Activated CD8-positive, alpha-beta T cell treated with anti-CD3 and anti-CD28 coated beads, Interleukin-2, amount 10 ng/mL, durations not matched to agents 7 days and 5 days (primary cell): ENCODE results near the gene TMEM169. TPM values are rescaled to one million over a fixed set of nuclear protein-coding genes. Genes with fewer than 3 reads are reported as not detected.

Experiments
- ATAC-seq: fragments of 150-1000 bp; cut with Tn5 transposase; one replicate; pipeline ENCODE4 v1.10.0; 2021; ENCODE audit warnings: moderate library complexity
- CTCF ChIA-PET: fragments of 350-600 bp; sonication (Branson Sonifier 250); formaldehyde crosslinking; loops from one replicate; lab custom pipeline; 2021; ENCODE audit warnings: antibody characterized with exemption; lab: Charles Lee
- POLR2A ChIA-PET: fragments of 350-600 bp; sonication (Branson Sonifier 250); formaldehyde crosslinking; loops from one replicate; lab custom pipeline; 2021; ENCODE audit warnings: antibody characterized with exemption; lab: Charles Lee
- DNase-seq: peaks from one replicate; pipeline ENCODE4 v3.0.0-alpha.2; 2020
- H3K27ac Mint-ChIP-seq: one replicate; pipeline ENCODE4 v1.8.0; 2021; ENCODE audit warnings: mild to moderate bottlenecking, mixed read lengths
- H3K27me3 Mint-ChIP-seq: one replicate; pipeline ENCODE4 v1.8.0; 2021; ENCODE audit warnings: low read depth, mixed read lengths
- H3K36me3 Mint-ChIP-seq: one replicate; pipeline ENCODE4 v1.8.0; 2021; ENCODE audit warnings: low read depth, mixed read lengths
- H3K4me1 Mint-ChIP-seq: one replicate; pipeline ENCODE4 v1.8.0; 2021; ENCODE audit warnings: low read depth, mixed read lengths
- H3K4me3 Mint-ChIP-seq: one replicate; pipeline ENCODE4 v1.8.0; 2021; ENCODE audit warnings: mild to moderate bottlenecking, mixed read lengths
- H3K9me3 Mint-ChIP-seq: one replicate; pipeline ENCODE4 v1.8.0; 2022; ENCODE audit warnings: mixed read lengths; ENCODE audit not compliant: insufficient read depth
- total RNA-seq, 2 experiments: library from RNA; stranded (reverse); gene quantifications; one replicate each; pipeline ENCODE4 v1.2.3, GENCODE V29; 2021

TMEM169 gene
- total RNA-seq, 2 experiments from 2014 or later, result 1.2 to 1.4 TPM

DNA sequence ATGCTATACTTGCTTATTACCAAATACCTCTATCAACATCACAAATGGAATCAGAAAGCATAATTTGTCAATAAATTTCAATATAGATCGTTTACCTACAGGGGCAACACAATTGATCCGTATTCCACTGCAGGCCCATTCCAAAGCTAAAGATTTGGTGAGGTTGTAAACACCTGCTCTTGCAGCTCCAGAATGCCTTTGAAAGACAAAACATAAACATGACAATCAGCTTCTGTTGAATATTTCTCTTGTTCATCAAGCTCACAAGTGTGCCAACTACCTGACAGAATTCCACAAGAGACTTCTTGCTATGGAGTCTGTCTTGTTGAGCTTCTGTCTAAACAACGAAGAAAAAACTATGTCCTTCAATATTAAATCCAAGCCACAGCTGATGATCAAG, 30.4 kb upstream of the TMEM169 start:
- no peak for ATAC-seq
- Mint-ChIP-seq H3K36me3 (peaks cover 17% of the 10 kb centered on the region), H3K4me3 (no peak overlapping the region), H3K27me3 (no peaks in the 10 kb centered on the region), H3K4me1 (peaks cover 3% of the 10 kb centered on the region), H3K9me3 (no peaks in the 10 kb centered on the region), H3K27ac (no peak overlapping the region)
- ChIA-PET CTCF (interaction anchor here (0.9 to 2.4 kb wide), 6 partner anchors 14 to 59 kb away, joined by 3 to 8 read pairs (median 3); no protein-coding TSS in a partner anchor), POLR2A (no interaction called here)
- no peak for DNase-seq

DNA sequence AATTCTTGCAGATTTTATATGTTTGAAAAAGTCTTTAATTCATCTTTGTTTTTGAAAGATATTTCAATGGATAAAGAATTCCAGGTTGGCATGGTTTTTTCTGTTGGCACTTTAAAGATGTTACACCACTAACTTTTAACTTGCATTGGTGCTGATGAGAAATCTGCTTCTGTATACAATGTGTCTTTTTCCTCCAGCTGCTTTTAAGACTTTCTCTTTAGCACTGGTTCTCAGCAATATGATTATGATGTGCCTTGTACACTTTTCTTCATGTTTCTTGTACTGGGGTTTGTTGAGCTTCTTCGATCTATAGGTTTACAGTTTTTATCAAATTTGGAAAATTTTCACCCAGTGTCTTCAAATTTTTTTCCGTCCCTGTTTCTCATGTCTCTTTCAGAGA, 29.3 kb upstream of the TMEM169 start:
- peaks cover 11% of the 10 kb centered on the region for H3K4me1 Mint-ChIP-seq
- no peaks in the 10 kb centered on the region for H3K9me3 Mint-ChIP-seq
- ChIA-PET CTCF (interaction anchor here (0.7 to 2.4 kb wide), 4 partner anchors 18 to 58 kb away, joined by 3 to 8 read pairs (median 4); no protein-coding TSS in a partner anchor), POLR2A (no interaction called here)
- ATAC-seq, result no peak
- H3K36me3 Mint-ChIP-seq, result peaks cover 17% of the 10 kb centered on the region
- no peak overlapping the region for H3K4me3 Mint-ChIP-seq
- H3K27ac Mint-ChIP-seq, result no peak overlapping the region
- no peaks in the 10 kb centered on the region for H3K27me3 Mint-ChIP-seq
- no peak for DNase-seq

DNA sequence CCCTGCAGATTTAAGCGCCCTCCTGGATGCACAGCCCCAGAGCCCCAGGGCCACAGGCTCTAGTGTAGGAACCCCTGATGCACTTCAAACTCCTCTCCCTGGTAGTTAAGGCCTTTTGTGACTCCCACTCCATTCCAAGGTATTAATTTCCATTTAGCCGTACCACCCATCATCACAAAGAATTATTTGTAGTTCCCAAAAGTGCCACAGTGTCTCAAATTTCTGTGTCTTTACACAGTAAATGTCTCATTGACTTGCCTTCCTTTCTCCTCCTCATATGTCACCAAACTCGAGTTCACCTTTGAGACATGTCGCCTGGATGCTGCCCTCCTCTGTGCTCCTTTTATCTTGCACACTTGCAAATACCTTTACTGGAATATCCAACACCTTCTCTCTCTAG, 26.0 kb upstream of the TMEM169 start:
- H3K36me3 Mint-ChIP-seq, result peaks cover 25% of the 10 kb centered on the region
- ChIA-PET POLR2A (no interaction called here), CTCF (interaction anchor here (6.7 kb wide), 1 partner anchor 22 kb away, joined by 52 read pairs; no protein-coding TSS in a partner anchor)

DNA sequence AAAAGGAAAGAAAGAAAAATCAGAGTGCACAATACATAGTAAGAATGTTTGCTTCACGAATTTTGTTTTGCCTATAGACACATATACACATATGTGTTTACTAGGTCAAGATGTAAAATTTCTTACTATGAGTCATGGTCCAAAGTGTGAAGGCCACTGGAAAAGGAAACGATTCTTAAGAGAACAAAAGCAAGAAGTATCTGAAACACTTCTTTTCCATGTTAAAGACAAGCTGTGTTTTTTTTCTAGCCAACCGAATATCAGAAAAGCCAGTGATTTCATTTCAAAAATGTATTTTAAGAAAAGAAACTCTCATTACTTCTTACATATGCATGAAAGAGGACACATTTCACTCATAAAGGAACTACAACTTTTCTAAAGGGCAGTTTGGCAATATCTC, 25.0 kb upstream of the TMEM169 start:
- H3K4me3 Mint-ChIP-seq, result no peak overlapping the region
- ATAC-seq, result no peak
- H3K9me3 Mint-ChIP-seq, result no peaks in the 10 kb centered on the region
- H3K4me1 Mint-ChIP-seq, result peaks cover 32% of the 10 kb centered on the region
- peaks cover 29% of the 10 kb centered on the region for H3K36me3 Mint-ChIP-seq
- POLR2A ChIA-PET, result no interaction called here
- H3K27ac Mint-ChIP-seq, result peak overlapping the region; percentile 97
- CTCF ChIA-PET, result interaction anchor here (0.9 to 6.7 kb wide), 4 partner anchors 12 to 54 kb away, joined by 3 to 52 read pairs (median 36); partner anchors contain the start of genes PECR and TMEM169
- H3K27me3 Mint-ChIP-seq, result no peaks in the 10 kb centered on the region
- DNase-seq, result no peak

More for the DNA sequence above, 26.0 kb upstream of the TMEM169 start:
- no peak for DNase-seq
- H3K4me3 Mint-ChIP-seq, result no peak overlapping the region
- peak overlapping the region; percentile 0 for H3K27ac Mint-ChIP-seq
- H3K4me1 Mint-ChIP-seq, result peaks cover 32% of the 10 kb centered on the region
- no peaks in the 10 kb centered on the region for H3K27me3 Mint-ChIP-seq
- ATAC-seq, result no peak
- H3K9me3 Mint-ChIP-seq, result no peaks in the 10 kb centered on the region

DNA sequence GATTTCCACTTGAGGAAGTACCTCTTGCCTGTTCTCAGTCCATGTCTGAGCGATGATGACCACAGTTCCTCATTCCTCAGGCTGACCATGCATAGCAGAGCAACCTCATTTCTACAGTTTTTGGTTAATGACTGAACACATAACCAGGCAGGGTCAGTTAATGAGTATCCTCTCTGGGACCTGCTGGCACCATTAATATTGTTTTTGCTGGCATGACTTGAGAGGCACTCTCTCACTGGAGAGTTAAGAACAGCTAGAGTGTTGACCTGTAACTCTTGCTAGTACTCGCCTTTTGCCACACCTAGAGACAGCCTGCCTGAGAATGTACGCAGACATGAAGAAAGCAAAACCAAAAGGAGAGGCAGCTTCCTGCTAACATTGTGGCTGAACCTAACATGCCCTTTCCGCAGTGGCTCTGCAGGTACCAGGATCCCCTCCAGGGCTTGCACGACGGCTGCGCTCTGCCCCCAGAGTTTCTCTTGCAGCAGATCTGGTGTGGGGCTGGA, 24.0 kb upstream of the TMEM169 start:
- peak; percentile 82 for DNase-seq
- Mint-ChIP-seq H3K36me3 (peaks cover 35% of the 10 kb centered on the region), H3K9me3 (no peaks in the 10 kb centered on the region), H3K27ac (peak overlapping the region; percentile 97), H3K4me3 (peak overlapping the region; percentile 78), H3K4me1 (peaks cover 32% of the 10 kb centered on the region), H3K27me3 (no peaks in the 10 kb centered on the region)
- peak; percentile 98 for ATAC-seq
- CTCF ChIA-PET, result interaction anchor here (0.6 to 6.7 kb wide), 15 partner anchors 12 to 107 kb away, joined by 3 to 52 read pairs (median 7); partner anchors contain the start of genes PECR and TMEM169
- POLR2A ChIA-PET, result interaction anchor here (0.6 to 1.8 kb wide), 5 partner anchors 18 to 97 kb away, joined by 3 to 12 read pairs (median 3); partner anchors contain the start of gene XRCC5

DNA sequence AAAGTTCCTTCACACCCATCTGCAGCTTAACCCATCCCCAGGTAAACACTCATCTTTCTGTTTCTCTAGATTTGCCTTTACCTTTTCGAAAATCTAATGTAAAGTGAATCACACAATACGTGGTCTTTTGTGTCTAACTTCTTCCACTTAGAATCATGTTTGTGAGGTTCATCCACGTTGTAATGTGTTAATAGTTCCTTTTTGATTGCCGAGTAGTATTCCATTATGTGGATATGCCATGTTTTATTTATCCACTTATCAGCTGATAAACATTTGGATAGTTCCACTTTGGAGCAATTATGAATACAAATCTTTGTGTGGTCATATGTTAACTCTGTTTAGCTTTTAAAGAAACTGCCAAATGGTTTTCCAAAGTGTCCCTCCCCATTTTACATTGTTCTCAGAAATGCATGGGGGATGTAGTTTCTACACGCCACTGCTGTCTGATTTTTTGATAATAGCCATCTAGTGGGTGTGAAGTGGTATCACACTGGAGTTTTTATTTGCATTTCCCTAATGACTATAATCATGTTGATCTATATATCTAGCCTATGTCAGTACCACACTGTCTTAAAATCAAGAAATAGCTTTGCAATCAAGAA, 22.4 kb upstream of the TMEM169 start:
- POLR2A ChIA-PET, result interaction anchor here (0.5 to 1.8 kb wide), 3 partner anchors 49 to 162 kb away, joined by 3 to 12 read pairs (median 3); partner anchors contain the start of gene XRCC5
- H3K4me1 Mint-ChIP-seq, result peaks cover 32% of the 10 kb centered on the region
- no peak for DNase-seq
- H3K36me3 Mint-ChIP-seq, result peaks cover 35% of the 10 kb centered on the region
- CTCF ChIA-PET, result interaction anchor here (0.7 to 6.7 kb wide), 22 partner anchors 11 to 140 kb away, joined by 3 to 52 read pairs (median 4); partner anchors contain the start of genes PECR, TMEM169 and XRCC5
- H3K9me3 Mint-ChIP-seq, result no peaks in the 10 kb centered on the region
- H3K4me3 Mint-ChIP-seq, result no peak overlapping the region
- H3K27ac Mint-ChIP-seq, result peak overlapping the region; percentile 6
- H3K27me3 Mint-ChIP-seq, result no peaks in the 10 kb centered on the region
- ATAC-seq, result no peak

DNA sequence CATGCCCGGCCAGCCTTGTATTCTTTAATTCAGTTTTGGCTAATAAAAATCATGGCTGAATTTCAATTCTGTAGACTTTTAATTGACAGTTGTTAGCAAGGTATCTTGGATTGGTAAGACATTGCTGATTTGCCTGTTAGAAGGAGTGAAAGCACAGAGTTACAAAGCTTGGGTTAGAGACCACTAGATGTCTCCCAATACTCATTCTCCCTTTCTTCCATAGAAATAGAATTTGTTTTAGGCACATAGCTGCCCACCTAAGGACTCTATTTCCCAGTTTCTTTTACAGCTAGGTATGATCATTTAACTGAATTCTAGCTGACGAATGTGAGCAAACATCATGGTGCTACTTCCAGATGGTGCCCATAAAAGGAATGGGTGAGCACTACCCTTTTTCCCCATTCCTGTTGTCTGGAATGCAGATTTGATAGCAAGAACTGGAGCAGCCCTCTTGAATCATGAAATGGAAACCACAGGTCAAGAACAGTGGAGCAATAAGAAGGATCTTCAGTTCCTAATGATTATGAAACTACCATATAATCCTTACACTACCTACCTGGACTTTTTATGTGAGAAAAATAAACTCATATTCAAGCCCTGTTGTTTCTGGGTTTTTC, 17.6 kb upstream of the TMEM169 start:
- Mint-ChIP-seq H3K9me3 (no peaks in the 10 kb centered on the region), H3K27me3 (no peaks in the 10 kb centered on the region), H3K4me1 (peaks cover 9% of the 10 kb centered on the region), H3K4me3 (no peak overlapping the region), H3K36me3 (peaks cover 29% of the 10 kb centered on the region), H3K27ac (no peak overlapping the region)
- ChIA-PET CTCF (interaction anchor here (0.8 kb wide), 1 partner anchor 50 kb away, joined by 4 read pairs; no protein-coding TSS in a partner anchor), POLR2A (no interaction called here)
- ATAC-seq (no peak), DNase-seq (no peak)

DNA sequence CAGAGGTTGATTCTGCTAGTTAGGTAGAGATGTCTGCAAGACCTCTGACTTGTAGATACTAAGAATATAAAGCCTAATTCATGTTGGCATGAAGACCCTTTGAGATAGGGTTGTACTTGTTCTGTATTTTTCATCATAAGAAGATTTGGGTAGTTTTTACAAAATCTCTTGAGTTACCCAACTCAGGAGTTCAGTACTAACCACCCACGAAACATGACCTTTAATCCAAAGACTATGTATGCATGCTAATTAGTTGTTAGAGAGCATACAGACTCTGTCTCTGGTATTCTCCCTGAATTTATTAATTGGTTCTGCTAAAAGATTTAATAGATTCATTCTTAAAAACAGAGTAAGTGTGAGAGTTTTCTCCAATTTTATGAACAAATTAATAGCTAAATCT, 17.1 kb upstream of the TMEM169 start:
- Mint-ChIP-seq H3K9me3 (no peaks in the 10 kb centered on the region), H3K4me1 (peaks cover 5% of the 10 kb centered on the region), H3K36me3 (peaks cover 26% of the 10 kb centered on the region), H3K27ac (no peak overlapping the region), H3K4me3 (no peak overlapping the region), H3K27me3 (no peaks in the 10 kb centered on the region)
- ChIA-PET CTCF (interaction anchor here (1.7 kb wide), 1 partner anchor 16 kb away, joined by 6 read pairs; the partner anchor contains the start of genes PECR and TMEM169), POLR2A (no interaction called here)
- ATAC-seq (no peak), DNase-seq (no peak)

DNA sequence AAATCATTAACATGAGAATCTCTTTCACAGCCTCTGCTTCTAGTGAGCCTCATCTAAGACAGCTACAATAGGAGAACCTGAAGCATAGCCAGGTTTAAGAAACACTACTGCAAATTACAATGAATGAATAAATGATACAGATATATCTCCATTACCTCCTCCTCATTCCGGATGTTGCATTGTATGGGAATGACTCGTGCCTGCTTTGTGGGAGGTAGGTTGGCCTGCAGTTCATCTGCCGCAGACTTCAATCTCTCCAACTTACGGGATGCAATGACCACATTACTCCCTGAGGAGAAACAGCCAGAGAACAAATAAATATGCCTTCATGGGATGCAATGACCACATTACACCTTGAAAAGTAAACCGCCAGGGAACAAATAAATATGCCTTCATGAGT, 15.5 kb upstream of the TMEM169 start:
- Mint-ChIP-seq H3K27ac (no peak overlapping the region), H3K4me1 (peaks cover 5% of the 10 kb centered on the region), H3K4me3 (no peak overlapping the region), H3K9me3 (no peaks in the 10 kb centered on the region), H3K27me3 (no peaks in the 10 kb centered on the region), H3K36me3 (peaks cover 25% of the 10 kb centered on the region)
- CTCF ChIA-PET, result interaction anchor here (1.7 kb wide), 1 partner anchor 15 kb away, joined by 6 read pairs; the partner anchor contains the start of genes PECR and TMEM169
- ATAC-seq (no peak), DNase-seq (no peak)
- POLR2A ChIA-PET, result interaction anchor here (0.7 kb wide), 1 partner anchor 16 kb away, joined by 3 read pairs; the partner anchor contains the start of gene TMEM169

DNA sequence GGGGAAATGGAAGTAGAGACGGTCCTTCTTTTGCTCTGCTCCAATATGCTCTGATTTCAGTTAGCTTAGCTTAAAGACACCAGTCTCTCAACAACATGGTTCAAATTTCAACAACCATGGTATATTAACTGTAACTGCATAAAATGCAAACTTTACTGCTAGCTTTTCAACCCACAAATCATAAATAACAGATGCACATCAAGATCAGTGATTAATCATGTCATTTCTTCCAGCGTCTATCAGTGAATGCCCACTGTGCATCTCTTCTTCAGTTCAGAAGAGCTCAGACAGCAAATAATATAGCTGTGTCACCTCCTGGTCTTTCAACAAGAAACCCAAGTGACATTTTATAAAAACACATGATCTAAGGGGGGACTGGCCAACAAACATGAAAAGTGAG, 12.7 kb upstream of the TMEM169 start:
- POLR2A ChIA-PET, result no interaction called here
- Mint-ChIP-seq H3K4me1 (peaks cover 10% of the 10 kb centered on the region), H3K27me3 (no peaks in the 10 kb centered on the region), H3K4me3 (no peak overlapping the region), H3K36me3 (peaks cover 23% of the 10 kb centered on the region), H3K27ac (no peak overlapping the region), H3K9me3 (no peaks in the 10 kb centered on the region)
- no peak for ATAC-seq
- no peak for DNase-seq
- CTCF ChIA-PET, result interaction anchor here (1.1 to 4.1 kb wide), 4 partner anchors 10 to 18 kb away, joined by 3 to 22 read pairs (median 4); partner anchors contain the start of genes PECR and TMEM169

DNA sequence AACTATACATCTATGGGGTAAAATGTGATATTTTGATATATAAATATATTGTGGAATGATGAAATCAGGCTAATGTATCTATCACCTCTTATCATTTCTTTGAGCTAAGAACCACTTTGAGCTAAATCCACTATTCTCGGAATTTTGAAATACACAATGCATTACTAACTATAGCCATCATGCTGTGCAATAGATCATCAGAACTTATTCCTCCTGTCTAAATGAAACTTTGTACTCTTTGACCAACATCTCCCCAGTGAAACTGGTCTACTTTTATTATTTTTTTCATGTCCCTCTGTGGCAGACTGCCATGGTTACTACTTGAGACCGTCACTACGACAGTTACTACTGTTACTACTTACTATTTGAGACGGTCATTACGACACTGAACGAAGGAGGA, 11.5 kb upstream of the TMEM169 start:
- Mint-ChIP-seq H3K4me1 (peaks cover 20% of the 10 kb centered on the region), H3K4me3 (no peak overlapping the region), H3K9me3 (no peaks in the 10 kb centered on the region), H3K27me3 (no peaks in the 10 kb centered on the region), H3K27ac (no peak overlapping the region), H3K36me3 (peaks cover 30% of the 10 kb centered on the region)
- ATAC-seq, result no peak
- ChIA-PET POLR2A (interaction anchor here (1.0 kb wide), 1 partner anchor 11 kb away, joined by 5 read pairs; the partner anchor contains the start of genes PECR and TMEM169), CTCF (interaction anchor here (0.9 to 4.1 kb wide), 5 partner anchors 9 to 40 kb away, joined by 3 to 22 read pairs (median 4); no protein-coding TSS in a partner anchor)
- no peak for DNase-seq
